ENCODE data around the gene MAP4K2. TPM values are rescaled to one million over a fixed set of nuclear protein-coding genes. Genes with fewer than 3 reads are reported as not detected.

MAP4K2 gene
- total and polyA plus RNA-seq, 2 experiments from 2014 or later = 16.1 to 35.9 TPM

GRCh38 chr11:64754124-64754918 is 48.7 kb downstream of the MAP4K2 start:
- DNase-seq (ENCODE audit: low read depth in 1 of 2, low spot score in 1 of 2) = no peak
- Histone ChIP-seq H3K27ac (no peak overlapping the region), H3K27me3 (no peaks in the 10 kb centered on the region), H3K36me3 (peaks cover 28% of the 10 kb centered on the region), H3K4me1 (ENCODE audit: low read depth) (peaks cover 7% of the 10 kb centered on the region), H3K9me3 (ENCODE audit: low read depth) (no peaks in the 10 kb centered on the region), H3K4me3 (no peak overlapping the region)
- no peak for TF ChIP-seq CTCF (IDR thresholded peaks at IDR 0.05; ENCODE audit: low read depth, low read length)

- Histone ChIP-seq H3K27ac (no peak overlapping the region), H3K27me3 (no peaks in the 10 kb centered on the region), H3K4me1 (ENCODE audit: low read depth) (peaks cover 3% of the 10 kb centered on the region), H3K36me3 (peaks cover 28% of the 10 kb centered on the region), H3K9me3 (ENCODE audit: low read depth) (no peaks in the 10 kb centered on the region), H3K4me3 (no peak overlapping the region)
- DNase-seq (ENCODE audit: low read depth in 1 of 2, low spot score in 1 of 2) = no peak
- no peak for TF ChIP-seq CTCF (IDR thresholded peaks at IDR 0.05; ENCODE audit: low read depth, low read length)
Measured at GRCh38 chr11:64753380-64754123, 49.5 kb downstream of the MAP4K2 start.

GRCh38 chr11:64753019-64753379 is 50.0 kb downstream of the MAP4K2 start:
- peaks cover 28% of the 10 kb centered on the region for H3K36me3 ChIP-seq
- no peak for TF ChIP-seq CTCF (IDR thresholded peaks at IDR 0.05; ENCODE audit: low read depth, low read length)
- H3K4me1 ChIP-seq (ENCODE audit: low read depth) = no peaks in the 10 kb centered on the region
- H3K9me3 ChIP-seq (ENCODE audit: low read depth) = no peaks in the 10 kb centered on the region
- no peak overlapping the region for H3K27ac ChIP-seq
- H3K4me3 ChIP-seq = no peak overlapping the region
- DNase-seq (ENCODE audit: low read depth in 1 of 2, low spot score in 1 of 2) = no peak
- no peaks in the 10 kb centered on the region for H3K27me3 ChIP-seq

GRCh38 chr11:64752175-64752970 is 50.6 kb downstream of the MAP4K2 start:
- Histone ChIP-seq H3K27ac (no peak overlapping the region), H3K36me3 (peaks cover 28% of the 10 kb centered on the region), H3K27me3 (no peaks in the 10 kb centered on the region), H3K4me3 (no peak overlapping the region), H3K9me3 (ENCODE audit: low read depth) (no peaks in the 10 kb centered on the region), H3K4me1 (ENCODE audit: low read depth) (no peaks in the 10 kb centered on the region)
- no peak for TF ChIP-seq CTCF (IDR thresholded peaks at IDR 0.05; ENCODE audit: low read depth, low read length)
- DNase-seq (ENCODE audit: low read depth in 1 of 2, low spot score in 1 of 2) = no peak

- DNase-seq (ENCODE audit: low read depth in 1 of 2, low spot score in 1 of 2) = no peak
- peaks cover 28% of the 10 kb centered on the region for H3K36me3 ChIP-seq
- TF ChIP-seq CTCF (IDR thresholded peaks at IDR 0.05; ENCODE audit: low read depth, low read length) = no peak
- no peaks in the 10 kb centered on the region for H3K9me3 ChIP-seq (ENCODE audit: low read depth)
- no peak overlapping the region for H3K4me3 ChIP-seq
- no peak overlapping the region for H3K27ac ChIP-seq
- H3K27me3 ChIP-seq = no peaks in the 10 kb centered on the region
- no peaks in the 10 kb centered on the region for H3K4me1 ChIP-seq (ENCODE audit: low read depth)
Measured at GRCh38 chr11:64751580-64751979, 51.4 kb downstream of the MAP4K2 start.
